Measurements from ENCODE around the gene UNC13C.

GRCh38 chr15:54017959-54018358 is 39.7 kb downstream of the UNC13C start:
- TF ChIP-seq CTCF (IDR thresholded peaks at IDR 0.05; ENCODE audit: extremely low read depth in 1 of 2, insufficient read depth in 1 of 2, low read depth in 1 of 2, low read length in 2 of 2): no peak
- TF ChIP-seq JUN (IDR thresholded peaks at IDR 0.05; ENCODE audit: borderline replicate concordance, insufficient read depth, insufficient read length, low read depth): no peak
- no peak for TF ChIP-seq EZH2 (IDR thresholded peaks at IDR 0.05; ENCODE audit: borderline replicate concordance, low read depth, low read length, severe bottlenecking)
- no peak for TF ChIP-seq POLR2AphosphoS5 (IDR thresholded peaks at IDR 0.05; ENCODE audit: insufficient read depth, low read depth, low read length)

Data from endothelial cell of umbilical vein (primary cell).